ENCODE results near the gene TNIP2.

TNIP2 gene, protein sequence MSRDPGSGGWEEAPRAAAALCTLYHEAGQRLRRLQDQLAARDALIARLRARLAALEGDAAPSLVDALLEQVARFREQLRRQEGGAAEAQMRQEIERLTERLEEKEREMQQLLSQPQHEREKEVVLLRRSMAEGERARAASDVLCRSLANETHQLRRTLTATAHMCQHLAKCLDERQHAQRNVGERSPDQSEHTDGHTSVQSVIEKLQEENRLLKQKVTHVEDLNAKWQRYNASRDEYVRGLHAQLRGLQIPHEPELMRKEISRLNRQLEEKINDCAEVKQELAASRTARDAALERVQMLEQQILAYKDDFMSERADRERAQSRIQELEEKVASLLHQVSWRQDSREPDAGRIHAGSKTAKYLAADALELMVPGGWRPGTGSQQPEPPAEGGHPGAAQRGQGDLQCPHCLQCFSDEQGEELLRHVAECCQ

GRCh38 chr4:2755821-2756690, at the start of gene TNIP2:
TSS of gene TNIP2 (minus strand) at chr4:2756336. CDS start at chr4:2756289, 47 bp downstream.
- CTCF ChIA-PET: interaction anchor here (0.6 to 1.1 kb wide), 3 partner anchors 8 to 198 kb away, joined by 3 to 4 read pairs (median 3); no protein-coding TSS in a partner anchor
- no peaks in the 10 kb centered on the region for H3K4me1 ChIP-seq (ENCODE audit: control insufficient read depth, insufficient read depth, low read length)
- H3K27ac ChIP-seq (ENCODE audit: extremely low read depth, low read depth, low read length): peak within 1 kb of the TSS; percentile 91
- H3K4me3 ChIP-seq (ENCODE audit: low read depth, low read length): peak within 1 kb of the TSS; percentile 64
- peaks cover 0 to 11% of the 10 kb centered on the region in 2 experiments; a peak in 1 of 3 replicates for H3K36me3 ChIP-seq (ENCODE audit: control insufficient read depth in 2 of 2, insufficient read depth in 1 of 2, low read length in 2 of 2)
- H3K9me3 ChIP-seq (ENCODE audit: control insufficient read depth, insufficient read depth, low read depth, low read length): no peaks in the 10 kb centered on the region
- POLR2A ChIA-PET: interaction anchor here (1.1 kb wide), 1 partner anchor 18 kb away, joined by 3 read pairs; no protein-coding TSS in a partner anchor
- 0 out of 2 replicates have a peak, but pooled peaks have one; percentile 13 for TF ChIP-seq OSR2 (tag by site-specific recombination; IDR thresholded peaks at IDR 0.05)
- peak; percentile 68 for TF ChIP-seq ZNF335 (tag by site-specific recombination; conservative IDR thresholded peaks at IDR 0.05)
- TF ChIP-seq ZNF341 (tag by site-specific recombination; IDR thresholded peaks at IDR 0.05; ENCODE audit: low read depth): peak; percentile 76
- 0 out of 2 replicates have a peak, but pooled peaks have one; percentile 50 for TF ChIP-seq ZNF660 (tag by site-specific recombination; IDR thresholded peaks at IDR 0.05)
- TF ChIP-seq HOXA7 (CRISPR knock-in tag; IDR thresholded peaks at IDR 0.05; ENCODE audit: borderline replicate concordance): no peak
- peak; percentile 58; the same call in 1 of the 2 replicates for TF ChIP-seq ZBTB20 (tag by site-specific recombination; IDR thresholded peaks at IDR 0.05)
- TF ChIP-seq ZNF133 (tag by site-specific recombination; IDR thresholded peaks at IDR 0.05): no peak
- TF ChIP-seq, protein P1, sequence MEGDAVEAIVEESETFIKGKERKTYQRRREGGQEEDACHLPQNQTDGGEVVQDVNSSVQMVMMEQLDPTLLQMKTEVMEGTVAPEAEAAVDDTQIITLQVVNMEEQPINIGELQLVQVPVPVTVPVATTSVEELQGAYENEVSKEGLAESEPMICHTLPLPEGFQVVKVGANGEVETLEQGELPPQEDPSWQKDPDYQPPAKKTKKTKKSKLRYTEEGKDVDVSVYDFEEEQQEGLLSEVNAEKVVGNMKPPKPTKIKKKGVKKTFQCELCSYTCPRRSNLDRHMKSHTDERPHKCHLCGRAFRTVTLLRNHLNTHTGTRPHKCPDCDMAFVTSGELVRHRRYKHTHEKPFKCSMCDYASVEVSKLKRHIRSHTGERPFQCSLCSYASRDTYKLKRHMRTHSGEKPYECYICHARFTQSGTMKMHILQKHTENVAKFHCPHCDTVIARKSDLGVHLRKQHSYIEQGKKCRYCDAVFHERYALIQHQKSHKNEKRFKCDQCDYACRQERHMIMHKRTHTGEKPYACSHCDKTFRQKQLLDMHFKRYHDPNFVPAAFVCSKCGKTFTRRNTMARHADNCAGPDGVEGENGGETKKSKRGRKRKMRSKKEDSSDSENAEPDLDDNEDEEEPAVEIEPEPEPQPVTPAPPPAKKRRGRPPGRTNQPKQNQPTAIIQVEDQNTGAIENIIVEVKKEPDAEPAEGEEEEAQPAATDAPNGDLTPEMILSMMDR (tag by site-specific recombination; IDR thresholded peaks at IDR 0.05): peak; percentile 48
- TF ChIP-seq ZNF561 (tag by site-specific recombination; IDR thresholded peaks at IDR 0.05; ENCODE audit: borderline replicate concordance): peak; percentile 80; the same call in 1 of the 2 replicates
- TF ChIP-seq WT1 (tag by site-specific recombination; IDR thresholded peaks at IDR 0.05): no peak
- TF ChIP-seq ZSCAN30 (tag by site-specific recombination; IDR thresholded peaks at IDR 0.05): peak; percentile 66; the same call in 1 of the 2 replicates
- peak; percentile 20; the same call in 1 of the 2 replicates for TF ChIP-seq SP2 (tag by site-specific recombination; IDR thresholded peaks at IDR 0.05)
- TF ChIP-seq, protein P2, sequence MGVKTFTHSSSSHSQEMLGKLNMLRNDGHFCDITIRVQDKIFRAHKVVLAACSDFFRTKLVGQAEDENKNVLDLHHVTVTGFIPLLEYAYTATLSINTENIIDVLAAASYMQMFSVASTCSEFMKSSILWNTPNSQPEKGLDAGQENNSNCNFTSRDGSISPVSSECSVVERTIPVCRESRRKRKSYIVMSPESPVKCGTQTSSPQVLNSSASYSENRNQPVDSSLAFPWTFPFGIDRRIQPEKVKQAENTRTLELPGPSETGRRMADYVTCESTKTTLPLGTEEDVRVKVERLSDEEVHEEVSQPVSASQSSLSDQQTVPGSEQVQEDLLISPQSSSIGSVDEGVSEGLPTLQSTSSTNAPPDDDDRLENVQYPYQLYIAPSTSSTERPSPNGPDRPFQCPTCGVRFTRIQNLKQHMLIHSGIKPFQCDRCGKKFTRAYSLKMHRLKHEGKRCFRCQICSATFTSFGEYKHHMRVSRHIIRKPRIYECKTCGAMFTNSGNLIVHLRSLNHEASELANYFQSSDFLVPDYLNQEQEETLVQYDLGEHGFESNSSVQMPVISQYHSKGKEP (tag by site-specific recombination; IDR thresholded peaks at IDR 0.05): peak; percentile 32; the same call in 1 of the 2 replicates
- peak; percentile 37; the same call in 1 of the 2 replicates for TF ChIP-seq GLIS1 (tag by site-specific recombination; IDR thresholded peaks at IDR 0.05)
- peak; percentile 31 for TF ChIP-seq KLF1 (tag by site-specific recombination; IDR thresholded peaks at IDR 0.05)
- TF ChIP-seq ZNF398 (tag by site-specific recombination; IDR thresholded peaks at IDR 0.05): 0 out of 2 replicates have a peak, but pooled peaks have one; percentile 36
- TF ChIP-seq ZNF510 (tag by site-specific recombination; IDR thresholded peaks at IDR 0.05; ENCODE audit: insufficient replicate concordance): no peak
- 0 out of 2 replicates have a peak, but pooled peaks have one; percentile 19 for TF ChIP-seq KLF10 (tag by site-specific recombination; IDR thresholded peaks at IDR 0.05)
- TF ChIP-seq KLF9 (tag by site-specific recombination; IDR thresholded peaks at IDR 0.05; ENCODE audit: low read depth): peak; percentile 54
- TF ChIP-seq, protein P3, sequence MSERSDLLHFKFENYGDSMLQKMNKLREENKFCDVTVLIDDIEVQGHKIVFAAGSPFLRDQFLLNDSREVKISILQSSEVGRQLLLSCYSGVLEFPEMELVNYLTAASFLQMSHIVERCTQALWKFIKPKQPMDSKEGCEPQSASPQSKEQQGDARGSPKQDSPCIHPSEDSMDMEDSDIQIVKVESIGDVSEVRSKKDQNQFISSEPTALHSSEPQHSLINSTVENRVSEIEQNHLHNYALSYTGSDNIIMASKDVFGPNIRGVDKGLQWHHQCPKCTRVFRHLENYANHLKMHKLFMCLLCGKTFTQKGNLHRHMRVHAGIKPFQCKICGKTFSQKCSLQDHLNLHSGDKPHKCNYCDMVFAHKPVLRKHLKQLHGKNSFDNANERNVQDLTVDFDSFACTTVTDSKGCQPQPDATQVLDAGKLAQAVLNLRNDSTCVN (tag by site-specific recombination; optimal IDR thresholded peaks at IDR 0.05): peak; percentile 82
- TF ChIP-seq, protein P4, sequence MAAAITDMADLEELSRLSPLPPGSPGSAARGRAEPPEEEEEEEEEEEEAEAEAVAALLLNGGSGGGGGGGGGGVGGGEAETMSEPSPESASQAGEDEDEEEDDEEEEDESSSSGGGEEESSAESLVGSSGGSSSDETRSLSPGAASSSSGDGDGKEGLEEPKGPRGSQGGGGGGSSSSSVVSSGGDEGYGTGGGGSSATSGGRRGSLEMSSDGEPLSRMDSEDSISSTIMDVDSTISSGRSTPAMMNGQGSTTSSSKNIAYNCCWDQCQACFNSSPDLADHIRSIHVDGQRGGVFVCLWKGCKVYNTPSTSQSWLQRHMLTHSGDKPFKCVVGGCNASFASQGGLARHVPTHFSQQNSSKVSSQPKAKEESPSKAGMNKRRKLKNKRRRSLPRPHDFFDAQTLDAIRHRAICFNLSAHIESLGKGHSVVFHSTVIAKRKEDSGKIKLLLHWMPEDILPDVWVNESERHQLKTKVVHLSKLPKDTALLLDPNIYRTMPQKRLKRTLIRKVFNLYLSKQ (tag by site-specific recombination; IDR thresholded peaks at IDR 0.05; ENCODE audit: borderline replicate concordance): no peak
- TF ChIP-seq GLIS2 (tag by site-specific recombination; IDR thresholded peaks at IDR 0.05): peak; percentile 59
- TF ChIP-seq ZNF169 (tag by site-specific recombination; IDR thresholded peaks at IDR 0.05): no peak
- TF ChIP-seq PBX3 (CRISPR knock-in tag; IDR thresholded peaks at IDR 0.05): 0 out of 2 replicates have a peak, but pooled peaks have one; percentile 34
- TF ChIP-seq ZNF677 (tag by site-specific recombination; IDR thresholded peaks at IDR 0.05): 0 out of 2 replicates have a peak, but pooled peaks have one; percentile 10
